ENCODE measurements around the gene EXOSC3.

EXOSC3 gene

GRCh38 chr9:37745970-37746369 lies 38.9 kb downstream of the EXOSC3 start:
- DNase-seq (ENCODE audit: low read depth): no peak
- H3K4me3 ChIP-seq (ENCODE audit: low read depth, low read length): no peak overlapping the region

- H3K4me3 ChIP-seq (ENCODE audit: low read depth, low read length): no peak overlapping the region
- DNase-seq (ENCODE audit: low read depth): no peak
Measured at GRCh38 chr9:37740631-37741328, 44.1 kb downstream of the EXOSC3 start.

GRCh38 chr9:37740128-37740527 lies 44.7 kb downstream of the EXOSC3 start:
- no peak for DNase-seq (ENCODE audit: low read depth)
- no peak overlapping the region for H3K4me3 ChIP-seq (ENCODE audit: low read depth, low read length)

GRCh38 chr9:37739222-37739621 lies 45.6 kb downstream of the EXOSC3 start:
- H3K4me3 ChIP-seq (ENCODE audit: low read depth, low read length): no peak overlapping the region
- no peak for DNase-seq (ENCODE audit: low read depth)

- no peak for DNase-seq (ENCODE audit: low read depth)
- H3K4me3 ChIP-seq (ENCODE audit: low read depth, low read length): no peak overlapping the region
Measured at GRCh38 chr9:37732952-37733351, 51.9 kb downstream of the EXOSC3 start.

GRCh38 chr9:37732086-37732741 lies 52.6 kb downstream of the EXOSC3 start:
- DNase-seq (ENCODE audit: low read depth): no peak
- no peak overlapping the region for H3K4me3 ChIP-seq (ENCODE audit: low read depth, low read length)

GRCh38 chr9:37730839-37731238 lies 54.0 kb downstream of the EXOSC3 start:
- DNase-seq (ENCODE audit: low read depth): no peak
- no peak overlapping the region for H3K4me3 ChIP-seq (ENCODE audit: low read depth, low read length)

GRCh38 chr9:37730256-37730655 lies 54.6 kb downstream of the EXOSC3 start:
- H3K4me3 ChIP-seq (ENCODE audit: low read depth, low read length): no peak overlapping the region
- DNase-seq (ENCODE audit: low read depth): no peak

All from skeletal muscle cell (primary cell).